ENCODE measurements around the gene TPRN. TPM values are rescaled to one million over a fixed set of nuclear protein-coding genes. Genes with fewer than 3 reads are reported as not detected.

The TPRN gene
- total and polyA plus RNA-seq, 9 of the 15 experiments (the other 6 are each of a cell fraction or from before 2014, with no cell fraction given) = 0.31 to 31.9 (median 4.4) TPM

GRCh38 chr9:137217276-137218211, 17.0 kb upstream of the TPRN start (continued):
- TF ChIP-seq ZNF121 (CRISPR knock-in tag; conservative IDR thresholded peaks at IDR 0.05) (no peak), ZC3H11A (IDR thresholded peaks at IDR 0.05; ENCODE audit: low read depth, low read length) (no peak), ZNF717 (CRISPR knock-in tag; IDR thresholded peaks at IDR 0.05) (no peak), SMARCB1 (IDR thresholded peaks at IDR 0.05; ENCODE audit: insufficient read length, low read depth) (no peak), RFX7 (CRISPR knock-in tag; IDR thresholded peaks at IDR 0.05) (no peak), ATF3 (IDR thresholded peaks at IDR 0.05) (no peak), ATF3 (CRISPR knock-in tag; conservative IDR thresholded peaks at IDR 0.05) (no peak), ERF (CRISPR knock-in tag; IDR thresholded peaks at IDR 0.05) (no peak), HNRNPK (IDR thresholded peaks at IDR 0.05; ENCODE audit: low read depth, low read length, poor library complexity, severe bottlenecking) (no peak), NR1H2 (CRISPR knock-in tag; IDR thresholded peaks at IDR 0.05) (no peak), PHB (CRISPR knock-in tag; IDR thresholded peaks at IDR 0.05) (no peak), THRAP3 (IDR thresholded peaks at IDR 0.05; ENCODE audit: borderline replicate concordance) (no peak), CUX1 (CRISPR knock-in tag; IDR thresholded peaks at IDR 0.05) (no peak), ZNF12 (CRISPR knock-in tag; IDR thresholded peaks at IDR 0.05) (no peak), KLF10 (CRISPR knock-in tag; IDR thresholded peaks at IDR 0.05) (no peak), IFI16 (CRISPR knock-in tag; IDR thresholded peaks at IDR 0.05) (no peak), SRSF7 (optimal IDR thresholded peaks at IDR 0.05; ENCODE audit: low read depth, low read length) (no peak), ZNF23 (CRISPR knock-in tag; IDR thresholded peaks at IDR 0.05) (no peak), ESRRA (IDR thresholded peaks at IDR 0.05; ENCODE audit: borderline replicate concordance, low read depth) (0 out of 2 replicates have a peak, but pooled peaks have one; percentile 18), SMARCA5 (IDR thresholded peaks at IDR 0.05) (no peak), HINFP (tag; conservative IDR thresholded peaks at IDR 0.05; ENCODE audit: low read depth) (no peak)
